K562 (cell line): ENCODE results near the gene COL16A1. TPM values are rescaled to one million over a fixed set of nuclear protein-coding genes. Genes with fewer than 3 reads are reported as not detected.

Experiments used
- ATAC-seq: fragments of 200-7000 bp; cut with Tn5 transposase; 3 replicates; pipeline ENCODE4 v1.9.1; 2020; ENCODE audit warnings: moderate library complexity
- BruUV-seq: library from RNA; stranded (reverse); fragments of 400-500 nt; replicated peaks from 2 replicates; lab custom pipeline; 2021; lab: Mats Ljungman, UMichigan
- CTCF ChIA-PET: fragments of 300-600 bp; formaldehyde crosslinking; extraction: SDS; loops from one replicate; lab custom pipeline; 2021; ENCODE audit warnings: low intra/inter-chr PET ratio; lab: Yijun Ruan, JAX
- POLR2A ChIA-PET: fragments of 300-600, 350-650 bp; sonication (Branson Sonifier 250); formaldehyde crosslinking; extraction: SDS; loops from one replicate; lab custom pipeline; 2021; ENCODE audit warnings: antibody characterized with exemption, inconsistent platforms; lab: Yijun Ruan, JAX
- DNase-seq, 4 experiments: peaks; one replicate each; pipeline versions ENCODE4 v3.0.0 to v3.0.0-alpha.2; 2011 to 2018; ENCODE audit warnings: low spot score in 3 of 4, mixed read lengths in 3 of 4; ENCODE audit errors: extremely low read depth in 1 of 4
- FAIRE-seq: peaks from 2 replicates; lab custom pipeline; 2011; peaks lifted over from hg19 to GRCh38; lab: Jason Lieb, UNC
- H2AFZ ChIP-seq: 2 replicates; pipeline ENCODE4 v1.6.0; 2011; ENCODE audit warnings: low read depth, low read length, control low read depth, inconsistent platforms
- H3K27ac ChIP-seq: fragments of 200-600 bp; 3 replicates; pipeline ENCODE4 v1.8.0; 2011; ENCODE audit warnings: low read depth, mild to moderate bottlenecking, control low read depth, inconsistent platforms, low read length, moderate library complexity, mixed read lengths; ENCODE audit errors: extremely low read depth
- H3K27me3 ChIP-seq, 2 experiments: fragments of 300-600 bp in 1 of 2; 2 replicates in 1 of 2; 3 replicates in 1 of 2; pipeline versions ENCODE4 v1.6.0 to v1.8.0; 2011; ENCODE audit warnings: inconsistent platforms in 2 of 2, low read length in 2 of 2, mild to moderate bottlenecking in 1 of 2, mixed read lengths in 1 of 2, moderate library complexity in 1 of 2; ENCODE audit not compliant: control insufficient read depth in 2 of 2, insufficient read depth in 2 of 2
- H3K36me3 ChIP-seq: fragments of 300-600 bp; 3 replicates; pipeline ENCODE4 v1.8.0; 2011; ENCODE audit warnings: mild to moderate bottlenecking, low read length, inconsistent platforms; ENCODE audit not compliant: control insufficient read depth, insufficient read depth
- H3K4me1 ChIP-seq, 2 experiments: fragments of 200-600 bp in 1 of 2; replicated peaks in 1 of 2; 2 replicates in 1 of 2; 3 replicates in 1 of 2; pipeline versions ENCODE4 v1.5.1 to v1.8.0; 2011; ENCODE audit warnings: inconsistent platforms in 2 of 2, low read length in 2 of 2, mild to moderate bottlenecking in 1 of 2, mixed read lengths in 1 of 2, moderate library complexity in 1 of 2; ENCODE audit not compliant: control insufficient read depth in 2 of 2, insufficient read depth in 2 of 2
- H3K4me2 ChIP-seq: 2 replicates; pipeline ENCODE4 v1.6.1; 2011; ENCODE audit warnings: low read length, control low read depth, inconsistent platforms, mixed read lengths; ENCODE audit not compliant: insufficient read depth
- H3K4me3 ChIP-seq: fragments of 200-600 bp; sonication (generic), shearing (Covaris generic); 2 replicates; pipeline ENCODE4 v1.5.1; 2016; ENCODE audit warnings: control low read depth, inconsistent platforms
- H3K79me2 ChIP-seq: fragments of 200-600 bp; 3 replicates; pipeline ENCODE4 v1.8.0; 2011; ENCODE audit warnings: low read length, inconsistent platforms; ENCODE audit not compliant: control insufficient read depth, insufficient read depth
- H3K9ac ChIP-seq, 2 experiments: 2 replicates each; pipeline versions ENCODE4 v1.6.0 to v1.6.1; 2011; ENCODE audit warnings: low read depth in 2 of 2, low read length in 2 of 2, control low read depth in 1 of 2, inconsistent platforms in 1 of 2, mild to moderate bottlenecking in 1 of 2, mixed read lengths in 1 of 2; ENCODE audit not compliant: insufficient read depth in 1 of 2
- H3K9me1 ChIP-seq: one replicate; pipeline ENCODE4 v1.6.0; 2011; ENCODE audit warnings: inconsistent platforms, mild to moderate bottlenecking, low read length, moderate library complexity; ENCODE audit not compliant: control insufficient read depth, insufficient read depth
- H3K9me3 ChIP-seq: replicated peaks from 2 replicates; pipeline ENCODE4 v1.5.1; 2011; ENCODE audit warnings: low read depth, low read length, inconsistent platforms; ENCODE audit not compliant: control insufficient read depth, insufficient read depth
- H4K20me1 ChIP-seq: replicated peaks from 2 replicates; pipeline ENCODE4 v1.6.1; 2011; ENCODE audit warnings: low read length, inconsistent platforms, mixed read lengths; ENCODE audit not compliant: control insufficient read depth, insufficient read depth
- CBFA2T3 ChIP-seq: fragments of 450-650 bp; IDR thresholded peaks from 2 replicates; pipeline ENCODE4 v1.6.1; 2017
- CHD1 ChIP-seq: fragments of 200-600 bp; sonication (generic); IDR thresholded peaks from one replicate; pipeline ENCODE4 v1.6.1; 2012; ENCODE audit warnings: mild to moderate bottlenecking, moderate library complexity, low read length, inconsistent platforms
- DIDO1 ChIP-seq: fragments of 450-650 bp; IDR thresholded peaks from 2 replicates; pipeline ENCODE4 v1.6.1; 2016; ENCODE audit warnings: low read depth, missing biosample characterization, missing genetic modification characterization
- DPF2 ChIP-seq: fragments of 450-650 bp; IDR thresholded peaks from 2 replicates; pipeline ENCODE4 v1.6.1; 2016
- FOXP1 ChIP-seq: sonication (generic); formaldehyde crosslinking; IDR thresholded peaks from 2 replicates; pipeline ENCODE4 v1.8.0; 2022; ENCODE audit warnings: mild to moderate bottlenecking, missing genetic modification reagents
- JUND ChIP-seq, 2 experiments: IDR thresholded peaks; 2 replicates in 1 of 2; 3 replicates in 1 of 2; pipeline ENCODE4 v1.6.1; 2011; ENCODE audit warnings: borderline replicate concordance in 2 of 2, low read depth in 2 of 2, low read length in 2 of 2, improper control_type of control experiment in 1 of 2, missing biosample characterization in 1 of 2, missing genetic modification characterization in 1 of 2, missing genetic modification reagents in 1 of 2
- MED1 ChIP-seq: sonication (generic); formaldehyde crosslinking; IDR thresholded peaks from 2 replicates; pipeline ENCODE4 v1.8.1; 2023; ENCODE audit warnings: missing genetic modification reagents, borderline replicate concordance
- NFYB ChIP-seq: IDR thresholded peaks from 2 replicates; pipeline ENCODE4 v1.6.1; 2011; ENCODE audit warnings: mild to moderate bottlenecking, moderate library complexity; ENCODE audit not compliant: insufficient read length; ENCODE audit errors: extremely low read depth
- POLR3A ChIP-seq: IDR thresholded peaks from 2 replicates; pipeline ENCODE4 v1.6.1; 2011; ENCODE audit warnings: borderline replicate concordance, mild to moderate bottlenecking, moderate library complexity; ENCODE audit not compliant: insufficient read length, insufficient read depth; ENCODE audit errors: extremely low read depth
- SIN3B ChIP-seq: fragments of 450-650 bp; IDR thresholded peaks from 2 replicates; pipeline ENCODE4 v1.6.1; 2017; ENCODE audit warnings: low read depth, mild to moderate bottlenecking, moderate library complexity
- SRF ChIP-seq, 2 experiments: fragments of 250-450, 450-650 bp in 1 of 2; sonication (Bioruptor Pico) in 1 of 2; sonication (generic) in 1 of 2; formaldehyde crosslinking; IDR thresholded peaks; 2 replicates each; pipeline versions ENCODE4 v1.5.0 to v1.5.1; 2020 to 2022; ENCODE audit warnings: mild to moderate bottlenecking in 1 of 2, missing genetic modification reagents in 1 of 2
- TCF3 ChIP-seq: sonication (generic); formaldehyde crosslinking; IDR thresholded peaks from 2 replicates; pipeline ENCODE4 v1.4.0; 2020; ENCODE audit warnings: mild to moderate bottlenecking, missing genetic modification reagents
- ZNF695 ChIP-seq: fragments of 450-650 bp; formaldehyde crosslinking; IDR thresholded peaks from 2 replicates; pipeline ENCODE4 v1.4.0; 2020; ENCODE audit warnings: mild to moderate bottlenecking, moderate library complexity
- WGBS: fragments of 100-300 bp; shearing (Covaris generic); methylation state at CpG from one replicate; pipeline ENCODE4 v1.1.6; 2016; ENCODE audit warnings: low coverage, mixed read lengths; ENCODE audit not compliant: insufficient coverage; ENCODE audit errors: missing lambda C conversion rate; 5-methylcytosine and 5-hydroxymethylcytosine counted together
- in situ Hi-C: fragments of 300-500 bp; cut with MboI; formaldehyde crosslinking; loops from 4 replicates; pipeline ENCODE4 v1.15.0; 2018; ENCODE audit warnings: inconsistent platforms, mixed read lengths
- intact Hi-C: fragments of 100-400 bp; cut with micrococcal nuclease; formaldehyde crosslinking; loops from 2 replicates; pipeline ENCODE4 v1.14.2; 2022
- polyA plus RNA-seq, 8 experiments: library from polyadenylated mRNA; depleted of rRNA in 4 of 8; stranded (reverse) in 5 of 8; unstranded in 3 of 8; fragments of >200 nt; fragmentation: Nextera tagmentation in 2 of 8; fragmentation: Illumina TruSeq in 1 of 8; extraction: Ambion mirVana in 2 of 8; extraction: Trizol in 1 of 8; gene quantifications; 2 replicates each; pipeline versions ENCODE4 v1.2.1 to v1.2.3, GENCODE V29; 2011 to 2014; ENCODE audit warnings: inconsistent platforms in 1 of 8, missing spikeins in 1 of 8
- total RNA-seq, 7 experiments: library from RNA; depleted of rRNA in 6 of 7; stranded (reverse); fragments of >200 nt in 6 of 7; fragmentation: Illumina TruSeq in 2 of 7; extraction: Trizol in 2 of 7; gene quantifications; 2 replicates each; pipeline versions ENCODE4 v1.2.1 to v1.2.3, GENCODE V29; 2011 to 2021; ENCODE audit warnings: low replicate concordance in 1 of 7
- TF ChIP-seq, protein P1 (sequence below): fragments of 250-450 bp; sonication (Bioruptor Pico); IDR thresholded peaks from 2 replicates; pipeline ENCODE4 v1.4.0; 2020; ENCODE audit warnings: mild to moderate bottlenecking, moderate library complexity

The COL16A1 gene
- total and polyA plus RNA-seq, 9 of the 15 experiments (the other 6 are each of a cell fraction or from before 2014, with no cell fraction given), result 0.11 to 0.60 (median 0.11) TPM; not detected in 6

DNA sequence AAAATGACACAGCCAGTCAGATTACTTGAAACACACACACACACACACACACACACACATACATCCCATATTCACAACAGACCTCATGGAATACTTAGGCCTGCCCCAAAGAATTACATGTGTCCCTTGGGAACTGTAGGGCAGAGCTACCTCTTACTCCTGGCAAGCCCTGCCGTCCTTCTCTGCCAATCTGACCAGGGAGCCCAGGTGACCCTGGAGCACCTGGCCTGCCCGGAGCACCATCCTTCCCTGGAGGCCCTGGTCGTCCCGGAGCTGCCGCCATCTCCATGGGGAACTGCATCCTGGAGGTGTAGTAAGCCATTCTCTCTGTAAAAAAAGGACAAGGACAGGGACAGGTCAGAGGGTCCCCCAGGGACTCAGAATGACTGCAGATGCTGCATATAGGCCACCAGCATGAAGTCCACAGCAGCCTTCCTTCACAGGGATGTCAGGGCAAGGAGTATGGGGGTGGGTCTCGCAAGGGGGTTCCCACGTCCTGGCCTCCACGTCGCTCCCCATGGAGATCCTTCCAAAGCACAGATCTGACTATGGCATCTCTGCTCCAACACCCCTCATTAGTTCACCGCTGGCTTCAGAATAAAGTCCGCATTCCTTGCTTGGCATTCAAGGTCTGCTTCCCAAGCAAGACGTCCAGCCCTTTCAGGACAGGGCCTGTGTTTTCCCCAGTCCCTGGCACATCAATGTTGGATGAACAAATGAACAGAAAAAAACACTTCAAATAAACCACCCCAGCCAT lies 49.9 kb downstream of the COL16A1 start:
- intact Hi-C loops (no loop called here), in situ Hi-C loops (no loop called here)
- Histone ChIP-seq H3K4me3 (no peak overlapping the region), H3K4me1 (no peaks in the 10 kb centered on the region), H3K27me3 (peaks cover 35 to 70% of the 10 kb centered on the region in 2 experiments; a peak in 4 of 5 replicates), H3K9me3 (no peaks in the 10 kb centered on the region), H4K20me1 (peaks cover 4% of the 10 kb centered on the region; the same call in 1 of the 2 replicates), H3K9me1 (no peaks in the 10 kb centered on the region), H3K27ac (no peak overlapping the region), H3K79me2 (no peaks in the 10 kb centered on the region), H3K36me3 (no peaks in the 10 kb centered on the region), H3K9ac (peak overlapping the region in 1 of 2 experiments; percentile 53; a peak in 1 of 4 replicates)
- DNase-seq (no peak), ATAC-seq (no peak), FAIRE-seq (no peak)
- ChIA-PET POLR2A (interaction anchor here (1.3 to 1.5 kb wide), 2 partner anchors 9 kb away, joined by 6 read pairs; partner anchors contain the start of gene PEF1), CTCF (no interaction called here)
- 3% methylated on average over 12 of the region's 12 CpGs for whole genome bisulfite sequencing
- BruUV-seq, result no TSS peak
- no peak for TF ChIP-seq ZNF695 (CRISPR knock-in tag)
- TF ChIP-seq DPF2, result no peak
- TF ChIP-seq TCF3, result no peak
- TF ChIP-seq FOXP1 (CRISPR knock-in tag), result no peak
- no peak for TF ChIP-seq JUND (IDR thresholded peaks at IDR 0.05; ENCODE audit: borderline replicate concordance, low read depth, low read length)
- no peak for TF ChIP-seq JUND (tag; IDR thresholded peaks at IDR 0.05; ENCODE audit: borderline replicate concordance, low read depth, low read length)
- TF ChIP-seq NFYB, result no peak
- TF ChIP-seq SRF (CRISPR knock-in tag; IDR thresholded peaks at IDR 0.05), result no peak
- TF ChIP-seq CHD1, result no peak
- TF ChIP-seq CBFA2T3, result no peak
- no peak for TF ChIP-seq POLR3A
- TF ChIP-seq, protein P1, sequence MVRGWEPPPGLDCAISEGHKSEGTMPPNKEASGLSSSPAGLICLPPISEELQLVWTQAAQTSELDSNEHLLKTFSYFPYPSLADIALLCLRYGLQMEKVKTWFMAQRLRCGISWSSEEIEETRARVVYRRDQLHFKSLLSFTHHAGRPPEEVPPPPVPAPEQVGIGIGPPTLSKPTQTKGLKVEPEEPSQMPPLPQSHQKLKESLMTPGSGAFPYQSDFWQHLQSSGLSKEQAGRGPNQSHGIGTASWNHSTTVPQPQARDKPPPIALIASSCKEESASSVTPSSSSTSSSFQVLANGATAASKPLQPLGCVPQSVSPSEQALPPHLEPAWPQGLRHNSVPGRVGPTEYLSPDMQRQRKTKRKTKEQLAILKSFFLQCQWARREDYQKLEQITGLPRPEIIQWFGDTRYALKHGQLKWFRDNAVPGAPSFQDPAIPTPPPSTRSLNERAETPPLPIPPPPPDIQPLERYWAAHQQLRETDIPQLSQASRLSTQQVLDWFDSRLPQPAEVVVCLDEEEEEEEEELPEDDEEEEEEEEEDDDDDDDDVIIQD (CRISPR knock-in tag), result no peak
- TF ChIP-seq SIN3B, result no peak
- no peak for TF ChIP-seq DIDO1 (tag)
- TF ChIP-seq MED1 (CRISPR knock-in tag), result no peak
- TF ChIP-seq, all 486 proteins: peak for 0
- Histone ChIP-seq H3K4me2 (no peak overlapping the region), H2AFZ (no peak overlapping the region)
